Body of pancreas (tissue), 4 donors: ENCODE measurements around the gene CCDC71L. TPM values are rescaled to one million over a fixed set of nuclear protein-coding genes. Genes with fewer than 3 reads are reported as not detected.

ENCODE experiments used
- ATAC-seq: fragments of 150-250 bp; one replicate; pipeline ENCODE4 v1.9.1; 2016
- DNase-seq, 4 donors: peaks; one replicate each; pipeline ENCODE4 v3.0.0-alpha.2; 2019
- H3K27ac ChIP-seq, 4 donors: fragments of 200-600 bp; sonication (generic); 1 replicate in 3 of 4; 2 replicates in 1 of 4; pipeline versions ENCODE4 v1.5.1 to v1.6.1; 2016 to 2019; ENCODE audit warnings: mild to moderate bottlenecking in 1 of 4, mixed read lengths in 1 of 4, moderate library complexity in 1 of 4
- H3K27me3 ChIP-seq, 2 donors: fragments of 200-600 bp; sonication (generic); one replicate each; pipeline ENCODE4 v1.6.0; 2016; ENCODE audit warnings: mild to moderate bottlenecking in 1 of 2
- H3K36me3 ChIP-seq, 2 donors: fragments of 200-600 bp; sonication (generic); replicated peaks in 1 of 2; 2 replicates each; pipeline ENCODE4 v1.5.1; 2016; ENCODE audit warnings: low read depth in 2 of 2; ENCODE audit not compliant: insufficient read depth in 1 of 2
- H3K4me1 ChIP-seq: fragments of 200-600 bp; sonication (generic); one replicate; pipeline ENCODE4 v1.6.0; 2016
- H3K4me3 ChIP-seq, 2 donors: fragments of 200-600 bp; sonication (generic); 1 replicate in 1 of 2; 2 replicates in 1 of 2; pipeline ENCODE4 v1.5.1; 2016 to 2019
- H3K9me3 ChIP-seq, 3 donors: fragments of 200-600 bp; sonication (generic); 1 replicate in 2 of 3; 2 replicates in 1 of 3; pipeline ENCODE4 v1.5.1; 2016
- CTCF ChIP-seq, 7 experiments: fragments of 450-650 bp in 4 of 7; fragments of 200-600 bp in 3 of 7; sonication (generic) in 3 of 7; IDR thresholded peaks; one replicate each; pipeline ENCODE4 v1.5.1; 2016 to 2019; ENCODE audit warnings: antibody characterized with exemption in 7 of 7
- POLR2A ChIP-seq, 3 donors: fragments of 450-650 bp; IDR thresholded peaks; one replicate each; pipeline ENCODE4 v1.6.1; 2016; ENCODE audit warnings: antibody characterized with exemption in 3 of 3, mild to moderate bottlenecking in 2 of 3
- WGBS, 2 donors: methylation state at CpG; one replicate each; pipeline ENCODE4 v1.1.5; 2017; 5-methylcytosine and 5-hydroxymethylcytosine counted together
- intact Hi-C: fragments of 100-400 bp; cut with DNase I; formaldehyde crosslinking; loops from one replicate; pipeline ENCODE4 v1.15.1; 2023
- total RNA-seq, 2 donors: library from RNA; depleted of rRNA; stranded (reverse); fragments of >200 nt; gene quantifications; one replicate each; pipeline ENCODE4 v1.1.0, GENCODE V29; 2016

Gene CCDC71L
- total RNA-seq, 2 donors from 2014 or later, result 8.6 to 23.7 TPM

GRCh38 chr7:106658316-106659165 is 2.4 kb downstream of the CCDC71L start:
- DNase-seq (no peak), ATAC-seq (no peak)
- intact Hi-C loops, result no loop called here
- Histone ChIP-seq H3K9me3 (no peaks in the 10 kb centered on the region), H3K27ac (peak overlapping the region in 2 of 4 donors; percentile 94 to 97), H3K27me3 (no peaks in the 10 kb centered on the region), H3K36me3 (no peaks in the 10 kb centered on the region), H3K4me1 (peaks cover 14% of the 10 kb centered on the region), H3K4me3 (no peak overlapping the region)
- TF ChIP-seq POLR2A (IDR thresholded peaks at IDR 0.05), result no peak
- no peak for TF ChIP-seq CTCF (IDR thresholded peaks at IDR 0.05)
- 77 to 85% methylated on average over 6 of the region's 6 CpGs for WGBS, 2 donors

GRCh38 chr7:106657085-106657991 is 3.6 kb downstream of the CCDC71L start:
- intact Hi-C loops, result no loop called here
- ATAC-seq, result no peak
- Histone ChIP-seq H3K9me3 (no peaks in the 10 kb centered on the region), H3K36me3 (no peaks in the 10 kb centered on the region), H3K4me3 (no peak overlapping the region), H3K27ac (no peak overlapping the region), H3K27me3 (no peaks in the 10 kb centered on the region), H3K4me1 (peaks cover 14% of the 10 kb centered on the region)
- WGBS, 2 donors, result 52 to 58% methylated on average over 5 of the region's 5 CpGs
- TF ChIP-seq POLR2A (IDR thresholded peaks at IDR 0.05), result no peak
- TF ChIP-seq CTCF (IDR thresholded peaks at IDR 0.05), result no peak
- DNase-seq, result no peak

GRCh38 chr7:106655703-106656498 is 5.1 kb downstream of the CCDC71L start:
- H3K36me3 ChIP-seq, result no peaks in the 10 kb centered on the region
- TF ChIP-seq POLR2A (IDR thresholded peaks at IDR 0.05) (no peak), CTCF (IDR thresholded peaks at IDR 0.05) (no peak)
- H3K27me3 ChIP-seq, result no peaks in the 10 kb centered on the region
- intact Hi-C loops, result no loop called here
- ATAC-seq (no peak), DNase-seq (no peak)
- peaks cover 14% of the 10 kb centered on the region for H3K4me1 ChIP-seq
- no peak overlapping the region for H3K4me3 ChIP-seq
- 94 to 96% methylated on average over 5 of the region's 5 CpGs for whole genome bisulfite sequencing, 2 donors
- H3K27ac ChIP-seq, result no peak overlapping the region
- H3K9me3 ChIP-seq, result no peaks in the 10 kb centered on the region

GRCh38 chr7:106653488-106653887 is 7.5 kb downstream of the CCDC71L start:
- ATAC-seq (no peak), DNase-seq (no peak)
- TF ChIP-seq POLR2A (IDR thresholded peaks at IDR 0.05) (no peak), CTCF (IDR thresholded peaks at IDR 0.05) (no peak)
- no peak overlapping the region for H3K4me3 ChIP-seq
- peaks cover 4% of the 10 kb centered on the region for H3K4me1 ChIP-seq
- intact Hi-C loops, result no loop called here
- no peak overlapping the region for H3K27ac ChIP-seq
- H3K9me3 ChIP-seq, result no peaks in the 10 kb centered on the region
- no peaks in the 10 kb centered on the region for H3K27me3 ChIP-seq
- H3K36me3 ChIP-seq, result no peaks in the 10 kb centered on the region
- WGBS, 2 donors, result 81 to 83% methylated on average over 2 of the region's 2 CpGs
